ENCODE results near the gene GALNT16.

GALNT16 gene

GRCh38 chr14:69351385-69351784 lies 91.4 kb downstream of the GALNT16 start:
- TF ChIP-seq CTCF (conservative IDR thresholded peaks at IDR 0.05; ENCODE audit: low read length), result no peak

GRCh38 chr14:69351911-69352310 lies 92.0 kb downstream of the GALNT16 start:
- no peak for TF ChIP-seq CTCF (conservative IDR thresholded peaks at IDR 0.05; ENCODE audit: low read length)
- no peak overlapping the region for H3K4me3 ChIP-seq (ENCODE audit: low read length)
- DNase-seq (ENCODE audit: low read depth), result no peak

More at GRCh38 chr14:69351385-69351784, 91.4 kb downstream of the GALNT16 start:
- no peak overlapping the region for H3K4me3 ChIP-seq (ENCODE audit: low read length)
- no peak for DNase-seq (ENCODE audit: low read depth)

- H3K4me3 ChIP-seq (ENCODE audit: low read length), result no peak overlapping the region
- no peak for TF ChIP-seq CTCF (conservative IDR thresholded peaks at IDR 0.05; ENCODE audit: low read length)
- no peak for DNase-seq (ENCODE audit: low read depth)
Measured at GRCh38 chr14:69353168-69353567, 93.2 kb downstream of the GALNT16 start.

GRCh38 chr14:69354383-69355153 lies 94.6 kb downstream of the GALNT16 start:
- DNase-seq (ENCODE audit: low read depth), result no peak
- no peak overlapping the region for H3K4me3 ChIP-seq (ENCODE audit: low read length)
- no peak for TF ChIP-seq CTCF (conservative IDR thresholded peaks at IDR 0.05; ENCODE audit: low read length)

GRCh38 chr14:69355154-69355597 lies 95.2 kb downstream of the GALNT16 start:
- TF ChIP-seq CTCF (conservative IDR thresholded peaks at IDR 0.05; ENCODE audit: low read length), result no peak
- no peak overlapping the region for H3K4me3 ChIP-seq (ENCODE audit: low read length)
- DNase-seq (ENCODE audit: low read depth), result no peak

GRCh38 chr14:69355607-69356281 lies 95.8 kb downstream of the GALNT16 start:
- peak; percentile 88 for DNase-seq (ENCODE audit: low read depth)
- H3K4me3 ChIP-seq (ENCODE audit: low read length), result no peak overlapping the region
- no peak for TF ChIP-seq CTCF (conservative IDR thresholded peaks at IDR 0.05; ENCODE audit: low read length)

Data from AG10803 (cell line).